GM23248 (cell line): ENCODE data around the gene DPF1.

Experiments
- EZH2 ChIP-seq: fragments of 200-600 bp; sonication (generic); IDR thresholded peaks from 2 replicates; pipeline ENCODE4 v1.6.1; 2018; ENCODE audit warnings: antibody characterized with exemption, mild to moderate bottlenecking; ENCODE audit not compliant: insufficient read depth, poor library complexity, severe bottlenecking
- EZH2phosphoT487 ChIP-seq: fragments of 200-600 bp; sonication (generic); IDR thresholded peaks from 2 replicates; pipeline ENCODE4 v1.6.1; 2018; ENCODE audit warnings: antibody characterized with exemption, moderate library complexity, mild to moderate bottlenecking, low read depth; ENCODE audit not compliant: insufficient read depth

GRCh38 chr19:38190793-38191192 lies 33.2 kb downstream of the DPF1 start:
- TF ChIP-seq EZH2phosphoT487 (no peak), EZH2 (no peak)
